Measurements from ENCODE around the gene FRMPD2. TPM values are rescaled to one million over a fixed set of nuclear protein-coding genes. Genes with fewer than 3 reads are reported as not detected.

Gene FRMPD2
- total and polyA plus RNA-seq, 2 donors (not counting 3 experiments of a cell fraction or from before 2014, with no cell fraction given) = 0.42 TPM; not detected in 1

DNA sequence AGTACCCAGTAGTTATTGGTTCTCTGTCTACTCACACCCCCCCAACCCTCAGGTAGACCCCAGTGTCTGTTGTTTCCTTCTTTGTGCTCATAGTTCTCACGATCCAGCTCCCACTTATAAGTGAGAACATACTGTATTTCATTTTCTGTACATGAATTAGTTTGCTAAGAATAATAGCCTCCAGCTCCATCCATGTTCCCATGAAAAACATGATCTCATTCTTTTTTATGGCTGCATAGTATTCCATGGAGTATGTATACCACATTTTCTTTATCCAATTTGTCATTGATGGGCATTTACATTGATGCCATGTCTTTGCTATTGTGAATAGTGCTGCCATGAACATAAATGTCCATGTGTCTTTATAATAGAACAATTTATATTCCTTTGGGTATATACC lies 2.6 kb upstream of the FRMPD2 start:
- dilution Hi-C loops (cut with MboI; ENCODE audit: extremely low pct_ligation_motif_present, low sequenced_read_pairs) = no loop called here
- no peaks in the 10 kb centered on the region for H3K79me2 ChIP-seq (ENCODE audit: control insufficient read depth, insufficient read depth, low read length)
- no peak overlapping the region for H3K27ac ChIP-seq (ENCODE audit: insufficient read depth, low read depth, low read length)
- H3K4me1 ChIP-seq (ENCODE audit: control insufficient read depth, extremely low read depth, insufficient read depth, low read length) = no peaks in the 10 kb centered on the region
- H3K9ac ChIP-seq (replicated peaks; ENCODE audit: extremely low read depth, insufficient read depth, low read length) = no peak overlapping the region
- H3K27me3 ChIP-seq (ENCODE audit: control insufficient read depth in 2 of 2, insufficient read depth in 2 of 2, low read length in 2 of 2) = peaks cover 0 to 2% of the 10 kb centered on the region in 2 experiments
- POLR2A ChIA-PET = no interaction called here
- no peak overlapping the region for H3K4me3 ChIP-seq (replicated peaks in 1 of 3; ENCODE audit: insufficient read depth in 1 of 3, low read depth in 1 of 3, low read length in 3 of 3)
- no peaks in the 10 kb centered on the region for H3K9me1 ChIP-seq (replicated peaks; ENCODE audit: control insufficient read depth, extremely low read depth, insufficient read depth, low read length)
- CTCF ChIA-PET = interaction anchor here (1.0 kb wide), 1 partner anchor 62 kb away, joined by 3 read pairs; no protein-coding TSS in a partner anchor
- DNase-seq (ENCODE audit: low read depth, low spot score) (no peak), FAIRE-seq (no peak)
- no TSS peak for BruUV-seq (replicated peaks)
- H3K36me3 ChIP-seq (ENCODE audit: control insufficient read depth in 2 of 2, extremely low read depth in 1 of 2, insufficient read depth in 2 of 2, low read length in 2 of 2) = no peaks in the 10 kb centered on the region
- H3K4me2 ChIP-seq (ENCODE audit: insufficient read depth, low read length) = no peak overlapping the region
- intact Hi-C loops (cut with micrococcal nuclease) = no loop called here
- H3K9me3 ChIP-seq (replicated peaks; ENCODE audit: control insufficient read depth, insufficient read depth, low read length) = no peaks in the 10 kb centered on the region
- no peak overlapping the region for H2AFZ ChIP-seq (ENCODE audit: low read depth, low read length)
- H4K20me1 ChIP-seq (replicated peaks; ENCODE audit: control insufficient read depth, extremely low read depth, insufficient read depth, low read length) = no peaks in the 10 kb centered on the region
- TF ChIP-seq, protein P1, sequence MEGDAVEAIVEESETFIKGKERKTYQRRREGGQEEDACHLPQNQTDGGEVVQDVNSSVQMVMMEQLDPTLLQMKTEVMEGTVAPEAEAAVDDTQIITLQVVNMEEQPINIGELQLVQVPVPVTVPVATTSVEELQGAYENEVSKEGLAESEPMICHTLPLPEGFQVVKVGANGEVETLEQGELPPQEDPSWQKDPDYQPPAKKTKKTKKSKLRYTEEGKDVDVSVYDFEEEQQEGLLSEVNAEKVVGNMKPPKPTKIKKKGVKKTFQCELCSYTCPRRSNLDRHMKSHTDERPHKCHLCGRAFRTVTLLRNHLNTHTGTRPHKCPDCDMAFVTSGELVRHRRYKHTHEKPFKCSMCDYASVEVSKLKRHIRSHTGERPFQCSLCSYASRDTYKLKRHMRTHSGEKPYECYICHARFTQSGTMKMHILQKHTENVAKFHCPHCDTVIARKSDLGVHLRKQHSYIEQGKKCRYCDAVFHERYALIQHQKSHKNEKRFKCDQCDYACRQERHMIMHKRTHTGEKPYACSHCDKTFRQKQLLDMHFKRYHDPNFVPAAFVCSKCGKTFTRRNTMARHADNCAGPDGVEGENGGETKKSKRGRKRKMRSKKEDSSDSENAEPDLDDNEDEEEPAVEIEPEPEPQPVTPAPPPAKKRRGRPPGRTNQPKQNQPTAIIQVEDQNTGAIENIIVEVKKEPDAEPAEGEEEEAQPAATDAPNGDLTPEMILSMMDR (IDR thresholded peaks at IDR 0.05; ENCODE audit: extremely low read depth in 1 of 2, insufficient read depth in 1 of 2, low read depth in 1 of 2, low read length in 2 of 2) = no peak
- TF ChIP-seq, protein P2, sequence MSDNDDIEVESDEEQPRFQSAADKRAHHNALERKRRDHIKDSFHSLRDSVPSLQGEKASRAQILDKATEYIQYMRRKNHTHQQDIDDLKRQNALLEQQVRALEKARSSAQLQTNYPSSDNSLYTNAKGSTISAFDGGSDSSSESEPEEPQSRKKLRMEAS (IDR thresholded peaks at IDR 0.05; ENCODE audit: insufficient read depth, insufficient read length) = no peak
- no peak for TF ChIP-seq FOS (IDR thresholded peaks at IDR 0.05; ENCODE audit: borderline replicate concordance, insufficient read depth, low read length)
- no peak for TF ChIP-seq EZH2 (IDR thresholded peaks at IDR 0.05; ENCODE audit: borderline replicate concordance, low read depth, low read length, severe bottlenecking)
- TF ChIP-seq POLR2A (IDR thresholded peaks at IDR 0.05; ENCODE audit: low read depth, low read length) = no peak
- no peak for TF ChIP-seq POLR2AphosphoS5 (IDR thresholded peaks at IDR 0.05; ENCODE audit: insufficient read depth, low read depth, low read length)
- TF ChIP-seq MYC (IDR thresholded peaks at IDR 0.05; ENCODE audit: low read depth, low read length) = no peak
- no peak for TF ChIP-seq GATA2 (IDR thresholded peaks at IDR 0.05; ENCODE audit: insufficient read depth, insufficient read length, low read depth, low read length)
- no peak for TF ChIP-seq JUN (IDR thresholded peaks at IDR 0.05; ENCODE audit: borderline replicate concordance, insufficient read depth, insufficient read length, low read depth)

All from endothelial cell of umbilical vein (primary cell).